Stimulated activated CD4-positive, alpha-beta T cell treated with anti-CD3 and anti-CD28 coated beads, Interleukin-4, amount 100 ng/mL, for 1 hour (primary cell): ENCODE measurements around the gene DPP6.

Experiments
- DNase-seq: peaks from one replicate; pipeline ENCODE4 v3.0.0-alpha.2; 2020

DPP6 gene

GRCh38 chr7:154345093-154345492 is 292.9 kb downstream of the DPP6 start:
- DNase-seq, result no peak

- no peak for DNase-seq
Measured at GRCh38 chr7:154347700-154348266, 295.6 kb downstream of the DPP6 start.

GRCh38 chr7:154350892-154351291 is 298.7 kb downstream of the DPP6 start:
- DNase-seq, result no peak

- DNase-seq, result no peak
Measured at GRCh38 chr7:154353355-154353767, 301.2 kb downstream of the DPP6 start.

GRCh38 chr7:154364170-154364569 is 312.0 kb downstream of the DPP6 start:
- no peak for DNase-seq

GRCh38 chr7:154371424-154371823 is 319.2 kb downstream of the DPP6 start:
- DNase-seq, result no peak

- no peak for DNase-seq
Measured at GRCh38 chr7:154372011-154372601, 319.9 kb downstream of the DPP6 start.

GRCh38 chr7:154373956-154374355 is 321.8 kb downstream of the DPP6 start:
- no peak for DNase-seq

- DNase-seq, result no peak
Measured at GRCh38 chr7:154375956-154376355, 323.8 kb downstream of the DPP6 start.

- DNase-seq, result no peak
Measured at GRCh38 chr7:154380771-154381170, 328.6 kb downstream of the DPP6 start.

- no peak for DNase-seq
Measured at GRCh38 chr7:154383045-154383444, 330.8 kb downstream of the DPP6 start.

GRCh38 chr7:154385214-154385613 is 333.0 kb downstream of the DPP6 start:
- DNase-seq, result no peak

- DNase-seq, result no peak
Measured at GRCh38 chr7:154387252-154387651, 335.1 kb downstream of the DPP6 start.

- no peak for DNase-seq
Measured at GRCh38 chr7:154388412-154388811, 336.2 kb downstream of the DPP6 start.

- DNase-seq, result no peak
Measured at GRCh38 chr7:154388999-154389398, 336.8 kb downstream of the DPP6 start.

GRCh38 chr7:154390961-154391360 is 338.8 kb downstream of the DPP6 start:
- DNase-seq, result no peak

GRCh38 chr7:154394804-154395203 is 342.6 kb downstream of the DPP6 start:
- DNase-seq, result no peak

- DNase-seq, result no peak
Measured at GRCh38 chr7:154406312-154406711, 354.1 kb downstream of the DPP6 start.

- DNase-seq, result no peak
Measured at GRCh38 chr7:154409703-154410311, 357.6 kb downstream of the DPP6 start.

GRCh38 chr7:154412105-154412504 is 359.9 kb downstream of the DPP6 start:
- DNase-seq, result no peak

- DNase-seq, result no peak
Measured at GRCh38 chr7:154415709-154416399, 363.7 kb downstream of the DPP6 start.

- no peak for DNase-seq
Measured at GRCh38 chr7:154416714-154417113, 364.5 kb downstream of the DPP6 start.

GRCh38 chr7:154419344-154419743 is 367.1 kb downstream of the DPP6 start:
- no peak for DNase-seq

- DNase-seq, result no peak
Measured at GRCh38 chr7:154423231-154423630, 371.0 kb downstream of the DPP6 start.
